MCF 10A (cell line): ENCODE results near the gene PSMB9. TPM values are rescaled to one million over a fixed set of nuclear protein-coding genes. Genes with fewer than 3 reads are reported as not detected.

ENCODE experiments used
- BruUV-seq: library from RNA; stranded (reverse); fragments of 400-500 nt; replicated peaks from 2 replicates; lab custom pipeline; 2021; lab: Mats Ljungman, UMichigan
- CTCF ChIA-PET: fragments of 300-600 bp; sonication (Branson Sonifier 250); formaldehyde crosslinking; extraction: SDS; loops from one replicate; lab custom pipeline; 2021; ENCODE audit warnings: antibody characterized with exemption, inconsistent platforms; lab: Yijun Ruan, JAX
- POLR2A ChIA-PET: fragments of 300-600, 350-650 bp; sonication (Branson Sonifier 250); formaldehyde crosslinking; extraction: SDS; loops from one replicate; lab custom pipeline; 2020; ENCODE audit warnings: antibody characterized with exemption, inconsistent platforms; lab: Yijun Ruan, JAX
- DNase-seq: peaks from one replicate; pipeline ENCODE4 v3.0.0-alpha.2; 2018; ENCODE audit not compliant: unreplicated experiment
- H3K27ac Mint-ChIP-seq: one replicate; pipeline ENCODE4 v1.8.0; 2022; ENCODE audit warnings: mild to moderate bottlenecking, low read depth, mixed read lengths; ENCODE audit not compliant: unreplicated experiment
- H3K27me3 Mint-ChIP-seq: one replicate; pipeline ENCODE4 v1.8.0; 2022; ENCODE audit warnings: mixed read lengths; ENCODE audit not compliant: insufficient read depth, unreplicated experiment
- H3K36me3 Mint-ChIP-seq: one replicate; pipeline ENCODE4 v1.8.0; 2022; ENCODE audit warnings: mild to moderate bottlenecking, moderate library complexity, mixed read lengths; ENCODE audit not compliant: insufficient read depth, unreplicated experiment
- H3K4me1 Mint-ChIP-seq: one replicate; pipeline ENCODE4 v1.8.0; 2022; ENCODE audit warnings: mixed read lengths; ENCODE audit not compliant: insufficient read depth, unreplicated experiment
- H3K4me3 Mint-ChIP-seq: one replicate; pipeline ENCODE4 v1.8.0; 2022; ENCODE audit warnings: mild to moderate bottlenecking, moderate library complexity, mixed read lengths; ENCODE audit not compliant: unreplicated experiment
- H3K9me3 Mint-ChIP-seq: one replicate; pipeline ENCODE4 v1.8.0; 2022; ENCODE audit warnings: mixed read lengths; ENCODE audit not compliant: unreplicated experiment
- intact Hi-C: fragments of 100-400 bp; cut with micrococcal nuclease; formaldehyde crosslinking; loops from 2 replicates; pipeline ENCODE4 v1.14.1; 2022
- total RNA-seq: library from RNA; stranded (reverse); gene quantifications from 2 replicates; pipeline ENCODE4 v1.2.3, GENCODE V29; 2022
- TF ChIP-seq, protein P1 (sequence below): fragments of 200-600 bp; IDR thresholded peaks from one replicate; pipeline ENCODE4 v1.8.0; 2022; ENCODE audit warnings: antibody characterized with exemption, mild to moderate bottlenecking; ENCODE audit not compliant: unreplicated experiment

Gene PSMB9
- total RNA-seq, 1 experiment from 2014 or later, result 3.5 TPM

DNA sequence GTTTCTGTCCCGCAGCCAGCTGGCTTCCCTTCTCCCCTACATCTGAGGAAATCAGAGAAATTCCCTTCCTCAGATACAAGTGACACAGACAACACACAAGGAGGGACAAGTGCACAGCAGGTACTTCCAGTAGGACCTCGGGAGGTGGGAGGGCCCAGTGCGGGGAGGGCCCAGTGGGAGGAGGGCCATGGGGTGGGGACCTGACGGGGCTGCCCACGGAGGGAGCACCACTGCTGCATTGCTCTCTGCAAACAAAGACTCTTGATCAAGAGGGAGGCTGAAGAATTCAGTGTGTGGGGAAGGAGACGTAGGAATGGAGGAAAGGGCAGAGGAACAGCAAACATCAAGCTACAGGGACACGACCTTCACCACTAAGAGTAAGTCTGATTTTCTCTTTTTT, 24.5 kb upstream of the PSMB9 start:
- intact Hi-C loops, result no loop called here
- ChIA-PET CTCF (interaction anchor here (5.0 to 6.3 kb wide), 2 partner anchors 9 to 39 kb away, joined by 42 to 63 read pairs; partner anchors contain the start of gene TAP2), POLR2A (interaction anchor here (1.4 kb wide), 1 partner anchor 15 kb away, joined by 4 read pairs; no protein-coding TSS in a partner anchor)
- peaks cover 7% of the 10 kb centered on the region for H3K4me1 Mint-ChIP-seq
- no peaks in the 10 kb centered on the region for H3K27me3 Mint-ChIP-seq
- BruUV-seq, result no TSS peak
- H3K27ac Mint-ChIP-seq, result no peak overlapping the region
- TF ChIP-seq, protein P1, sequence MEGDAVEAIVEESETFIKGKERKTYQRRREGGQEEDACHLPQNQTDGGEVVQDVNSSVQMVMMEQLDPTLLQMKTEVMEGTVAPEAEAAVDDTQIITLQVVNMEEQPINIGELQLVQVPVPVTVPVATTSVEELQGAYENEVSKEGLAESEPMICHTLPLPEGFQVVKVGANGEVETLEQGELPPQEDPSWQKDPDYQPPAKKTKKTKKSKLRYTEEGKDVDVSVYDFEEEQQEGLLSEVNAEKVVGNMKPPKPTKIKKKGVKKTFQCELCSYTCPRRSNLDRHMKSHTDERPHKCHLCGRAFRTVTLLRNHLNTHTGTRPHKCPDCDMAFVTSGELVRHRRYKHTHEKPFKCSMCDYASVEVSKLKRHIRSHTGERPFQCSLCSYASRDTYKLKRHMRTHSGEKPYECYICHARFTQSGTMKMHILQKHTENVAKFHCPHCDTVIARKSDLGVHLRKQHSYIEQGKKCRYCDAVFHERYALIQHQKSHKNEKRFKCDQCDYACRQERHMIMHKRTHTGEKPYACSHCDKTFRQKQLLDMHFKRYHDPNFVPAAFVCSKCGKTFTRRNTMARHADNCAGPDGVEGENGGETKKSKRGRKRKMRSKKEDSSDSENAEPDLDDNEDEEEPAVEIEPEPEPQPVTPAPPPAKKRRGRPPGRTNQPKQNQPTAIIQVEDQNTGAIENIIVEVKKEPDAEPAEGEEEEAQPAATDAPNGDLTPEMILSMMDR, result no peak
- H3K4me3 Mint-ChIP-seq, result no peak overlapping the region
- peaks cover 34% of the 10 kb centered on the region for H3K36me3 Mint-ChIP-seq
- H3K9me3 Mint-ChIP-seq, result no peaks in the 10 kb centered on the region
- DNase-seq, result no peak

DNA sequence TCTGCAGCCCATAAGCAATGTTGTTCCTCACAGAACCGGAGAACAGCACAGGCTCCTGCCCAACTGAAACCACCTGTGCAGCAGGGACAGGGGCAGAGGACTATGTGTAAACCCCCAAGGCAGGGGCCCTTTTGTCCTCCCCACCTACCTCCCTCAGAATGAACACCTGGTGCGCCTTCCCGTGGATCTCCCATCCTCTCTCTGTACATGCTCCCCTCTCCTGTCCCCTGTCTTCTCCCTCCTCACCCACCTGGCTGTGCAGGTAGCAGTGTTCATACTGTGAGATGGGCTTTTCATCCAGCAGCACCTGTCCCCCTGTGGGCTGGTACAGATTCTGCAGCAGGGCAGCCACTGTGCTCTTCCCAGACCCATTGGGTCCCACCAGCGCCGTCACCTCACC, 24.0 kb upstream of the PSMB9 start:
- no peak for DNase-seq
- peaks cover 34% of the 10 kb centered on the region for H3K36me3 Mint-ChIP-seq
- no peaks in the 10 kb centered on the region for H3K27me3 Mint-ChIP-seq
- POLR2A ChIA-PET, result interaction anchor here (1.4 kb wide), 1 partner anchor 15 kb away, joined by 4 read pairs; no protein-coding TSS in a partner anchor
- no TSS peak for BruUV-seq
- H3K27ac Mint-ChIP-seq, result no peak overlapping the region
- CTCF ChIA-PET, result interaction anchor here (6.3 kb wide), 1 partner anchor 38 kb away, joined by 42 read pairs; no protein-coding TSS in a partner anchor
- TF ChIP-seq, protein P1, result no peak
- H3K9me3 Mint-ChIP-seq, result no peaks in the 10 kb centered on the region
- intact Hi-C loops, result no loop called here
- H3K4me3 Mint-ChIP-seq, result no peak overlapping the region
- peaks cover 7% of the 10 kb centered on the region for H3K4me1 Mint-ChIP-seq

DNA sequence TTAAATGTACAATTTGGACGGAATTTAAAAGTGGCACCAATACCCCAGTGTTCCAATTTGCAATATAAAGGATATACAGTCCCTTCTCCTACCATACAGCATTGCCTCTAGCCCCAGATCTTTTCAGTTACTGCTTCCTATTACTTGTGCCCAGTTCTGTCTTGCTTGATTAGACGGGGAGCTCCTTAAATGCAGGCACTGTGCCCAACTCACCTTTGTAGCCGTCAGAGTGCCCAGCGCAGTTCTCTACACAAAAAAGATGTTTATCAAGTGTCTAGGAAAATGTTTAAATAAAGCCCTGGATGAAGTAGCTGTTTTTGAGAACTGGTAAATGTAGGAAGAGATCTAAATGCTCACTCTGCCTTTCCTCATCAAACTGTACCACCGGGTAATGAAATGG, 23.1 kb upstream of the PSMB9 start:
- Mint-ChIP-seq H3K27ac (no peak overlapping the region), H3K36me3 (peaks cover 34% of the 10 kb centered on the region), H3K4me1 (peaks cover 11% of the 10 kb centered on the region), H3K4me3 (no peak overlapping the region), H3K9me3 (no peaks in the 10 kb centered on the region), H3K27me3 (no peaks in the 10 kb centered on the region)
- intact Hi-C loops, result no loop called here
- ChIA-PET POLR2A (no interaction called here), CTCF (interaction anchor here (0.6 to 1.1 kb wide), 4 partner anchors 22 to 38 kb away, joined by 3 to 6 read pairs (median 4); no protein-coding TSS in a partner anchor)
- TF ChIP-seq, protein P1, result no peak
- no TSS peak for BruUV-seq
- DNase-seq, result no peak

DNA sequence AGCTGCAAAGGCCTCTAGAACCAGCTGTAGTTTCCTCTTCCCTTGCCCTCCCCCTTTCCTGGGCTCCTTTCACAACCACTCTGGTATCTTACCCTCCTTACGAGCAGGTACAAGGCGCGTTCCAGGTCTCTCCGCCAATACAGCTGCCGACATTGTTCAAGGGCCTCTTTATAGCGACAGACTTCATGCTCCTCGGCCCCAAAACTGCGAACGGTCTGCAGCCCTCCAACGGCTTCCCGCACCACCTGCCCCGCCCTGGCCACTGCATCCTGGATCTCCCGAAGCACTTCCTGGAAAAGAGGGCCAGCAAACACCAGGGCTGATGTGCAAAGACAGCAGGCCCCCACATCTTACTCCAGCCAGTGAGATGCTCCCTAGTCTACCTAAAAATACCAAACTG, 21.5 kb upstream of the PSMB9 start:
- H3K9me3 Mint-ChIP-seq, result no peaks in the 10 kb centered on the region
- TF ChIP-seq, protein P1, result no peak
- H3K27me3 Mint-ChIP-seq, result no peaks in the 10 kb centered on the region
- intact Hi-C loops, result no loop called here
- peaks cover 31% of the 10 kb centered on the region for H3K36me3 Mint-ChIP-seq
- BruUV-seq, result no TSS peak
- DNase-seq, result no peak
- ChIA-PET CTCF (interaction anchor here (0.6 to 1.5 kb wide), 3 partner anchors 36 to 419 kb away, joined by 3 to 6 read pairs (median 3); no protein-coding TSS in a partner anchor), POLR2A (interaction anchor here (0.9 to 1.9 kb wide), 2 partner anchors 13 to 21 kb away, joined by 4 to 6 read pairs; partner anchors contain the start of genes PSMB9 and TAP1)
- H3K4me1 Mint-ChIP-seq, result peaks cover 19% of the 10 kb centered on the region
- H3K4me3 Mint-ChIP-seq, result no peak overlapping the region
- no peak overlapping the region for H3K27ac Mint-ChIP-seq
